Thyroid gland (tissue), 4 donors: ENCODE data around the gene ING1.

ENCODE experiments used
- CTCF ChIP-seq, 6 experiments: fragments of 200-600 bp in 3 of 6; fragments of 450-650 bp in 3 of 6; sonication (generic) in 3 of 6; IDR thresholded peaks; one replicate each; pipeline ENCODE4 v1.5.1; 2016 to 2019; ENCODE audit warnings: antibody characterized with exemption in 6 of 6, mild to moderate bottlenecking in 2 of 6, inconsistent platforms in 1 of 6, moderate library complexity in 1 of 6
- POLR2A ChIP-seq, 2 donors: fragments of 450-650 bp; IDR thresholded peaks; one replicate each; pipeline ENCODE4 v1.6.1; 2017; ENCODE audit warnings: antibody characterized with exemption in 2 of 2, mild to moderate bottlenecking in 2 of 2, moderate library complexity in 1 of 2

DNA sequence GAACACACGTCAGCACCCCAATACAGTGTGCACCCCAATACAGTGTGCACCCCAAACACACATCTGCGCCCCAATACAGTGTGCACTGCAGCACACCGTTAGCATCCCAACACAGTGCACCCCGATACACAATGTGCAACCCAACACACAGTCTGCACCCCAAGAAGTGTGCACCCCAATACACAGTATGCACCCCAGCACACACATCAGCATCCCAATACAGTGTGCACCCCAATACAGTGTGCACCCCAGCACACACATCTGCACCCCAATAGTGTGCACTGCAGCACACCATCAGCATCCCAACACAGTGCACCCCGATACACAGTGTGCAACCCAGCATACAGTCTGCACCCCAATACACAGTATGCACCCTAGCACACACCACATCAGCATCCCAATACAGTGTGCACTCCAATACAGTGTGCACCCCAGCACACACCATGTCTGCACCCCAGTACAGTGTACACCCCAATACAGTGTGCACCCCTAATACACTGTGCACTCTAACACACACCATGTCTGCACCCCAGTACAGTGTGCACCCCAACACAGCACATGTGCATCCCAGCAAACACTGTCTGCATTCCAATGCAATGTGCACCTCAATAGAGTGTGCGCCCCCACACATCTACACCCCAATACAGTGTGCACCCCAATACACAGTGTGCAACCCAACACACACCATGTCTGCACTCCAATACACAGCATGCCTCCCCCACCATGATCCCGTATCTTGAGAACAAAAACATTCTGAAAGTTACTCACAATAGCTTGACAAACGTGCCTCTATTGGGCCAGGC, 6.7 kb upstream of the ING1 start:
- TF ChIP-seq CTCF (IDR thresholded peaks at IDR 0.05) (no peak), POLR2A (IDR thresholded peaks at IDR 0.05) (no peak)
